GM19452 (cell line): ENCODE data around the gene HCN4.

Source experiments
- ATAC-seq: cut with Tn5 transposase; IDR thresholded peaks from one replicate; pipeline ENCODE4 v1.9.1; 2021; ENCODE audit not compliant: unreplicated experiment

Gene HCN4

GRCh38 chr15:73298522-73299245, 70.1 kb downstream of the HCN4 start:
- no peak for ATAC-seq

- ATAC-seq: no peak
These were observed 72.0 kb downstream of the HCN4 start for GRCh38 chr15:73296609-73297353.

DNA sequence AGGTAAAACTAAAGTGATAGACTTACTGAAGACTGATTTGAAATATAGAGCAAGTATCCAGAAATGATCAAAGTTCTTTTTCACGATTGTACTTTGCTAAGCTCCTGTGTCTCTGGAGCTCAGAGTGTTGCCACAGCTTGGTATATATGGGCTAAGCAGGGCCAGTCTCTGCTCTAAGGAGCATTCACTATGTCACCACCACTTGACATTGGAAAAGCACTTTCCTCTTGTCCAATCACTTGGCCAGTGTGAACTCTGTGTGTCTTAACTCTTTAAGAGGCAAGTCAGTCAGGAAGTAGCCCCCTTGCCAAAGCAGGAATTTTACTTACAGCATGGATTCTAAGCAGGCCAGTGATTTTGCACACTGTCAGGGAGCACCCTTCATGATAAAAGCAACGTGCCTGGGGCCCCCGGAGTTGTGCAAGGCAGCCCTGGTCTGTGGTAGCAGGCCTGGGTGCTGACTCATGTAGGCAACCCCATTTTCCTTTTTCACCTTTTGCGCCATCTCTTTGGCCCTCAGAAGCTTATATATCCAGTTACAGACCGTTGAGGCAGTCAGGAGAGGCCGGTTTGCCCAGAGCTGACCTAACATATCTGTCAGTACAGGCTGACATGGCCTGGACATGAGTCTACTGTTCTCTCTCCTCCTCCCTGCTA, 73.0 kb downstream of the HCN4 start:
- no peak for ATAC-seq

GRCh38 chr15:73293773-73294172, 75.0 kb downstream of the HCN4 start:
- ATAC-seq: no peak

GRCh38 chr15:73291441-73291840, 77.3 kb downstream of the HCN4 start:
- no peak for ATAC-seq

DNA sequence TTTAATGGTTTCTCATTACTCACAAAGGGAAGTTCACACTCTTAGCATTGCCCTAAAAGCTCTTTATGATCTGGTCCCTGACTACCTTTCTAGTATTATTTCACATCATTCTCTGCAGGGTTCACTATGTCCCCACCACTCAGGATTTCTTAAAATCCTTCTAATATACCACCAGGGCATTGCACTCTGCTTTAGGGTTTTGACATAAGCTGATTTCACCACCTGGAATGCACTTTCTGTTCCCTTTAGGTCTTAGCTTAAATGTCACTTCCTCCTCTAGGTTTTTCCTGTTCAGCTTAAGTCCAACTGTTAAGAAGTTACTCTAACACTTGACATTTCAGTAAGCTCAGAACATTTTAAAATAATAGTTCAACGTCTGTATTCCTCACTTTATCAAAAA, 81.7 kb downstream of the HCN4 start:
- no peak for ATAC-seq

GRCh38 chr15:73286311-73286710, 82.4 kb downstream of the HCN4 start:
- ATAC-seq: no peak

DNA sequence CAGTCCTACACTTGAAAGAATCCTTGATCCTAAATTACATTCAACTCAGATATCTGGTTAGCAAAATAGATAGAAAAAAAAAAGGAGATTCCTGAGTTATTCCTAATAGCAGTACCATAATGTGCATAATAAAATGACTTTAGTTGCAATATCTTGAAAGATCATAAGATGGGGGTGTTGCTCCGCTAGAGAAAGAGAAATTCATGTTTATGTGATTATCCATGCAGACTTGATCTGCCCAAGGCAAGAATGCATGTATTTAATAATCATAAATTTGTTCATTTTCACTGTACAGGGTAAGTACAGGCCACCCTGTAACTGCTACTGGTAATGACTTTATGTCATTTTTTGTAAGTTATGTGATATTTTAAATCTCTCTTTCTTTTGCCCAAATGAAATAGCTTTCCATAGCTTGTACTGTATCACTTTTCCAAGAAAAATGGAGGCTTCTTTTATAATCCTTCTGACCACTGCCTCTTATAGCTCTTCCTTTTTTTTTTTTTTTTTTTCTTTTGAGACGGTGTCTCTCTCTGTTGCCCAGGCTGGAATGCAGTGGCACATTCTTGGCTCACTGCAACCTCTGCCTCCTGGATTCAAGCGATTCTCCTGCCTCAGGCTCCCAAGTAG, 84.6 kb downstream of the HCN4 start:
- no peak for ATAC-seq

DNA sequence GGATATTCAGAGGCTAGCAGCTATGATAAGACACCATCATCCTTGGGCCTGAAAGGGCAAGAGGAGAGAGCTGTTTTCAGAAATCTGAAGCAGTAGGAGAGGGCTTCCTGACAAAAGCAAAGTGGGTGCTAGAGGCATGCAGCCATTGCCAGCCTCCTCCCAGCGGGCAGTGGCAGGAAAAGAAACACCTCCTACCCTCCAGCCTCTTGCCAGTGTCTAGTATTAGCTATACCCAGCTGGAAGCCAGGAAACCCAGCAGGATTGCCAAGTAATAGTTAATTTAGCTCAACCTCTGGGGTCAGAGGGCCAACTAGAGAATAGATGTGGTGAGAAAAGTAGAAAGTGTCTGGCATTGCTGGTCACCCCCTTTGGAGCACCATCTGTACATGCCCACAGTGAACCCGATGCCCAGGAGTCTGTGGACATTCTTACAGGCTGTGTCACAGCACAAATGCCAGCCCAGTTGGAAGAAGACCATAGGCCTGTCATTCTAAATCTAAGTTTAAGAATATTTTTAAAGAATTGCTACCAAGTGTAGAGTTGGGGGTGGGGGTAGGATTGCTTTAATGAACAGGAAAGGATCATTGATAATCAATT, 85.3 kb downstream of the HCN4 start:
- no peak for ATAC-seq

DNA sequence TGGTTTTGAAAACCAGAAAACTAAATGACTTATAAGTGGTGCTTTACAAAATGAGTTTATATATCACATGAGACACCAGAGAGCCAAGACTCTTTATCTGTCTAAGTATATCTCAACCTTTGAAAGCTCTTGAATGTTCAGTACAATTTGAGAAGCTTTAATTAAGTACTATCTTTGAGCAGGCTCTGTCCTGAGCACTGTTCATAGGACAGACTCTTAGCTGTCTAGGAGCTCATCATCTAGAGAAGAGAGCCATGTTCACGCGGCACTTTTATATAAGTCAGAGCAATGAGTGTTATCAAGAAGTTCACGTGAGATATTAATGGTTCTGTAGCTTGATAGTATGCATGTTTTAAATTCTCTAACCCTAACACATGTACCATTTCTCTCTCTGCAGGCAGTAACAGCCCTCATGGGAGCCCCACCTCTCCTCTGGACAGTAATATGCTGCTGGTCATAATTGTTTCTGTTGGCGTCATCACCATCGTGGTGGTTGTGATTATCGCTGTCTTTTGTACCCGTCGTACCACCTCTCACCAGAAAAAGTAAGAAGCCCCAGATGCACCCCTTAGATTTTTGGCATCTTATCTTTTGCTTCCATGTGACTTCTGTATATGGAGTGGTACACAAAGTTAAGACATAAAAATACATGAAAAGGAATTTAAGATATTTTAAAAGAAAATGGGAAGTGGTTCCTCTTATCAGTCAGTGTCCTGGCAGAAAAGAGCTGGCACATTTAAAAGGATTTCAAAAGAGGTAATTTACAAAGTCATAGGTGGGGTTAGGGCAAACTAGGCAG, 86.0 kb downstream of the HCN4 start:
- no peak for ATAC-seq

- ATAC-seq: no peak
These were observed 92.9 kb downstream of the HCN4 start for GRCh38 chr15:73275862-73276261.

GRCh38 chr15:73273181-73274002, 95.4 kb downstream of the HCN4 start:
- ATAC-seq: no peak

DNA sequence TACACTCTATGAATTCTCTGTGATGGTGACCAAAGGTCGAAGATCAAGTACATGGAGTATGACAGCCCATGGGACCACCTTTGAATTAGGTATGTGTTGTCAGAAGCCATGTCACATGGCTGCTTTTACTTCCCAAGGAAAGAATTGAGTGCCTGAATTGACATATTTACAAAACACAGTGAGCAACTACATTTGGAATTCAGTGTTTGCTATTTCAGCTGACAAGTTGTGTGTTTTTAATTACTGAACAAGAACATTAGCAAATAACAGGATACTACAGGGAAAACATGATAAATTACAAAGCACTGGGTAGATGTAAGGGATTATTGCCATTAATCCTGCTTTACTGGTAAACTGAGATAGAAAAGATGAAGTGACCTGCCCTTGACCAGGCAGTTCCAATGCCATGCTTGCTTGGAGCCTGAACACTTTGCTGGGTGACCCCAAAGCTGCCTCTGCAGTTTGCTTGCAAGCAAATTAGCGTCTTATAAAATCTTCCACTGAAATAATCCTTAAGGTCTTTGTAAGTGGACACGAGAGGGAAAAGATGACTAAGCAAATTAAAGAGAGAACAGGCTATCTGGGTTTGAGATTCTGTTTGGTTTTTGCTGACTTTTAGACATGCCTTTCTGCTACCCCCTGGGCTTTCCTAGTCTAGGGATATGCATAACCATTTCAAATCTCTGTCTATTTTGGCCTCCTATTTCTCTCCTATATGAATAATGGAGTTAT, 98.2 kb downstream of the HCN4 start:
- ATAC-seq: no peak
